ENCODE data around the gene INTS2. TPM values are rescaled to one million over a fixed set of nuclear protein-coding genes. Genes with fewer than 3 reads are reported as not detected.

INTS2 gene
- total RNA-seq, 5 donors from 2014 or later (not counting 1 experiment from before 2014, with no cell fraction given) = 15.2 to 21.2 (median 16.9) TPM

GRCh38 chr17:61849674-61850073 is 78.1 kb downstream of the INTS2 start:
- POLR2A ChIA-PET = no interaction called here
- Mint-ChIP-seq H3K27ac (no peak overlapping the region), H3K4me3 (no peak overlapping the region), H3K27me3 (no peaks in the 10 kb centered on the region), H3K4me1 (no peaks in the 10 kb centered on the region), H3K36me3 (peaks cover 18% of the 10 kb centered on the region), H3K9me3 (no peaks in the 10 kb centered on the region)
- H3K36me3 ChIP-seq (ENCODE audit: control insufficient read depth in 2 of 2, extremely low read depth in 1 of 2, insufficient read depth in 1 of 2, low read length in 1 of 2) = no peaks in the 10 kb centered on the region
- H3K27ac ChIP-seq (ENCODE audit: low read length) = no peak overlapping the region
- H3K4me1 ChIP-seq (ENCODE audit: control insufficient read depth in 1 of 2, extremely low read depth in 1 of 2, insufficient read depth in 2 of 2, low read length in 2 of 2) = no peaks in the 10 kb centered on the region
- DNase-seq (no peak), ATAC-seq (replicated peaks in 1 of 4) (no peak)
- no peak overlapping the region for H3K4me3 ChIP-seq (ENCODE audit: control insufficient read depth in 1 of 2, extremely low read depth in 1 of 2, low read length in 1 of 2)
- CTCF ChIA-PET = no interaction called here
- no peaks in the 10 kb centered on the region for H3K27me3 ChIP-seq (replicated peaks in 1 of 2; ENCODE audit: control insufficient read depth in 2 of 2, extremely low read depth in 1 of 2, insufficient read depth in 2 of 2, low read length in 1 of 2)
- no peaks in the 10 kb centered on the region for H3K9me3 ChIP-seq

GRCh38 chr17:61848896-61849295 is 78.9 kb downstream of the INTS2 start:
- Histone ChIP-seq H3K4me1 (ENCODE audit: control insufficient read depth in 1 of 2, extremely low read depth in 1 of 2, insufficient read depth in 2 of 2, low read length in 2 of 2) (no peaks in the 10 kb centered on the region), H3K4me3 (ENCODE audit: control insufficient read depth in 1 of 2, extremely low read depth in 1 of 2, low read length in 1 of 2) (no peak overlapping the region), H3K27ac (ENCODE audit: low read length) (no peak overlapping the region), H3K36me3 (ENCODE audit: control insufficient read depth in 2 of 2, extremely low read depth in 1 of 2, insufficient read depth in 1 of 2, low read length in 1 of 2) (peaks cover 0 to 4% of the 10 kb centered on the region in 2 donors), H3K27me3 (replicated peaks in 1 of 2; ENCODE audit: control insufficient read depth in 2 of 2, extremely low read depth in 1 of 2, insufficient read depth in 2 of 2, low read length in 1 of 2) (no peaks in the 10 kb centered on the region), H3K9me3 (no peaks in the 10 kb centered on the region)
- Mint-ChIP-seq H3K27ac (no peak overlapping the region), H3K9me3 (no peaks in the 10 kb centered on the region), H3K4me1 (no peaks in the 10 kb centered on the region), H3K4me3 (no peak overlapping the region), H3K36me3 (peaks cover 17% of the 10 kb centered on the region), H3K27me3 (no peaks in the 10 kb centered on the region)
- CTCF ChIA-PET = no interaction called here
- DNase-seq (no peak), ATAC-seq (replicated peaks in 1 of 4) (no peak)
- no CpG with 5 or more reads among the region's 2 CpGs for WGBS (ENCODE audit: insufficient coverage)
- POLR2A ChIA-PET = no interaction called here

- no peak overlapping the region for H3K27ac Mint-ChIP-seq
- Histone ChIP-seq H3K27ac (ENCODE audit: low read length) (no peak overlapping the region), H3K9me3 (no peaks in the 10 kb centered on the region), H3K4me1 (ENCODE audit: control insufficient read depth in 1 of 2, extremely low read depth in 1 of 2, insufficient read depth in 2 of 2, low read length in 2 of 2) (no peaks in the 10 kb centered on the region), H3K36me3 (ENCODE audit: control insufficient read depth in 2 of 2, extremely low read depth in 1 of 2, insufficient read depth in 1 of 2, low read length in 1 of 2) (peaks cover 0 to 4% of the 10 kb centered on the region in 2 donors), H3K4me3 (ENCODE audit: control insufficient read depth in 1 of 2, extremely low read depth in 1 of 2, low read length in 1 of 2) (no peak overlapping the region), H3K27me3 (replicated peaks in 1 of 2; ENCODE audit: control insufficient read depth in 2 of 2, extremely low read depth in 1 of 2, insufficient read depth in 2 of 2, low read length in 1 of 2) (no peaks in the 10 kb centered on the region)
- H3K36me3 Mint-ChIP-seq = peaks cover 20% of the 10 kb centered on the region
- ChIA-PET POLR2A (no interaction called here), CTCF (no interaction called here)
- ATAC-seq (replicated peaks in 1 of 4) = no peak
- no peak overlapping the region for H3K4me3 Mint-ChIP-seq
- DNase-seq = no peak
- H3K27me3 Mint-ChIP-seq = no peaks in the 10 kb centered on the region
- H3K4me1 Mint-ChIP-seq = no peaks in the 10 kb centered on the region
- no peaks in the 10 kb centered on the region for H3K9me3 Mint-ChIP-seq
- 100% methylated on average over 2 of the region's 2 CpGs for WGBS (ENCODE audit: insufficient coverage)
Measured at GRCh38 chr17:61848247-61848646, 79.5 kb downstream of the INTS2 start.

GRCh38 chr17:61847659-61848058 is 80.1 kb downstream of the INTS2 start:
- DNase-seq = no peak
- ATAC-seq (replicated peaks in 1 of 4) = no peak
- Histone ChIP-seq H3K4me3 (ENCODE audit: control insufficient read depth in 1 of 2, extremely low read depth in 1 of 2, low read length in 1 of 2) (no peak overlapping the region), H3K4me1 (ENCODE audit: control insufficient read depth in 1 of 2, extremely low read depth in 1 of 2, insufficient read depth in 2 of 2, low read length in 2 of 2) (no peaks in the 10 kb centered on the region), H3K27me3 (replicated peaks in 1 of 2; ENCODE audit: control insufficient read depth in 2 of 2, extremely low read depth in 1 of 2, insufficient read depth in 2 of 2, low read length in 1 of 2) (no peaks in the 10 kb centered on the region), H3K9me3 (no peaks in the 10 kb centered on the region), H3K27ac (ENCODE audit: low read length) (no peak overlapping the region), H3K36me3 (ENCODE audit: control insufficient read depth in 2 of 2, extremely low read depth in 1 of 2, insufficient read depth in 1 of 2, low read length in 1 of 2) (peaks cover 0 to 4% of the 10 kb centered on the region in 2 donors)
- Mint-ChIP-seq H3K36me3 (peaks cover 25% of the 10 kb centered on the region), H3K27ac (no peak overlapping the region), H3K9me3 (no peaks in the 10 kb centered on the region), H3K4me3 (no peak overlapping the region), H3K27me3 (no peaks in the 10 kb centered on the region), H3K4me1 (no peaks in the 10 kb centered on the region)
- CTCF ChIA-PET = no interaction called here
- POLR2A ChIA-PET = no interaction called here
- no CpG with 5 or more reads among the region's 3 CpGs for WGBS (ENCODE audit: insufficient coverage)

GRCh38 chr17:61846761-61847375 is 80.9 kb downstream of the INTS2 start:
- H3K4me3 ChIP-seq (ENCODE audit: control insufficient read depth in 1 of 2, extremely low read depth in 1 of 2, low read length in 1 of 2) = no peak overlapping the region
- ATAC-seq (replicated peaks in 1 of 4) (no peak), DNase-seq (no peak)
- POLR2A ChIA-PET = no interaction called here
- Mint-ChIP-seq H3K36me3 (peaks cover 21% of the 10 kb centered on the region), H3K9me3 (no peaks in the 10 kb centered on the region), H3K27ac (no peak overlapping the region), H3K27me3 (no peaks in the 10 kb centered on the region), H3K4me3 (no peak overlapping the region), H3K4me1 (no peaks in the 10 kb centered on the region)
- no peaks in the 10 kb centered on the region for H3K4me1 ChIP-seq (ENCODE audit: control insufficient read depth in 1 of 2, extremely low read depth in 1 of 2, insufficient read depth in 2 of 2, low read length in 2 of 2)
- no peaks in the 10 kb centered on the region for H3K9me3 ChIP-seq
- no peaks in the 10 kb centered on the region for H3K27me3 ChIP-seq (replicated peaks in 1 of 2; ENCODE audit: control insufficient read depth in 2 of 2, extremely low read depth in 1 of 2, insufficient read depth in 2 of 2, low read length in 1 of 2)
- H3K36me3 ChIP-seq (ENCODE audit: control insufficient read depth in 2 of 2, extremely low read depth in 1 of 2, insufficient read depth in 1 of 2, low read length in 1 of 2) = peaks cover 0 to 4% of the 10 kb centered on the region in 2 donors
- CTCF ChIA-PET = no interaction called here
- H3K27ac ChIP-seq (ENCODE audit: low read length) = no peak overlapping the region
- no CpG with 5 or more reads among the region's 3 CpGs for WGBS (ENCODE audit: insufficient coverage)

- ChIA-PET POLR2A (no interaction called here), CTCF (interaction anchor here (0.6 to 1.4 kb wide), 3 partner anchors 9 to 212 kb away, joined by 3 read pairs; no protein-coding TSS in a partner anchor)
- no peaks in the 10 kb centered on the region for H3K27me3 Mint-ChIP-seq
- DNase-seq = no peak
- Histone ChIP-seq H3K4me1 (ENCODE audit: control insufficient read depth in 1 of 2, extremely low read depth in 1 of 2, insufficient read depth in 2 of 2, low read length in 2 of 2) (no peaks in the 10 kb centered on the region), H3K9me3 (no peaks in the 10 kb centered on the region), H3K27ac (ENCODE audit: low read length) (no peak overlapping the region), H3K4me3 (ENCODE audit: control insufficient read depth in 1 of 2, extremely low read depth in 1 of 2, low read length in 1 of 2) (no peak overlapping the region), H3K27me3 (replicated peaks in 1 of 2; ENCODE audit: control insufficient read depth in 2 of 2, extremely low read depth in 1 of 2, insufficient read depth in 2 of 2, low read length in 1 of 2) (no peaks in the 10 kb centered on the region), H3K36me3 (ENCODE audit: control insufficient read depth in 2 of 2, extremely low read depth in 1 of 2, insufficient read depth in 1 of 2, low read length in 1 of 2) (peaks cover 0 to 4% of the 10 kb centered on the region in 2 donors)
- no peak overlapping the region for H3K27ac Mint-ChIP-seq
- WGBS (ENCODE audit: insufficient coverage) = 100% methylated on average over 1 of the region's 8 CpGs
- no peaks in the 10 kb centered on the region for H3K9me3 Mint-ChIP-seq
- peaks cover 21% of the 10 kb centered on the region for H3K36me3 Mint-ChIP-seq
- no peak overlapping the region for H3K4me3 Mint-ChIP-seq
- no peak for ATAC-seq (replicated peaks in 1 of 4)
- H3K4me1 Mint-ChIP-seq = no peaks in the 10 kb centered on the region
Measured at GRCh38 chr17:61846088-61846487, 81.7 kb downstream of the INTS2 start.

- ChIA-PET CTCF (interaction anchor here in 1 of 2 donors (1.4 kb wide), 1 partner anchor 431 kb away, joined by 3 read pairs; no protein-coding TSS in a partner anchor), POLR2A (interaction anchor here in 1 of 2 donors (0.6 kb wide), 1 partner anchor 209 kb away, joined by 6 read pairs; no protein-coding TSS in a partner anchor)
- Mint-ChIP-seq H3K36me3 (peaks cover 18% of the 10 kb centered on the region), H3K9me3 (no peaks in the 10 kb centered on the region), H3K27ac (no peak overlapping the region), H3K4me1 (no peaks in the 10 kb centered on the region), H3K4me3 (no peak overlapping the region), H3K27me3 (no peaks in the 10 kb centered on the region)
- no CpG with 5 or more reads among the region's 1 CpG for WGBS (ENCODE audit: insufficient coverage)
- DNase-seq (no peak), ATAC-seq (replicated peaks in 1 of 4) (no peak)
- Histone ChIP-seq H3K4me3 (ENCODE audit: control insufficient read depth in 1 of 2, extremely low read depth in 1 of 2, low read length in 1 of 2) (no peak overlapping the region), H3K9me3 (no peaks in the 10 kb centered on the region), H3K36me3 (ENCODE audit: control insufficient read depth in 2 of 2, extremely low read depth in 1 of 2, insufficient read depth in 1 of 2, low read length in 1 of 2) (peaks cover 0 to 4% of the 10 kb centered on the region in 2 donors), H3K4me1 (ENCODE audit: control insufficient read depth in 1 of 2, extremely low read depth in 1 of 2, insufficient read depth in 2 of 2, low read length in 2 of 2) (no peaks in the 10 kb centered on the region), H3K27ac (ENCODE audit: low read length) (no peak overlapping the region), H3K27me3 (replicated peaks in 1 of 2; ENCODE audit: control insufficient read depth in 2 of 2, extremely low read depth in 1 of 2, insufficient read depth in 2 of 2, low read length in 1 of 2) (no peaks in the 10 kb centered on the region)
Measured at GRCh38 chr17:61843435-61843834, 84.3 kb downstream of the INTS2 start.

All from T-cell (primary cell).